Heart left ventricle (tissue), 16 donors: ENCODE data around the gene CYP2F1. TPM values are rescaled to one million over a fixed set of nuclear protein-coding genes. Genes with fewer than 3 reads are reported as not detected.

Experiments used
- ATAC-seq, 4 donors: fragments of 200-7000 bp; cut with Tn5 transposase; one replicate each; pipeline ENCODE4 v1.9.1; 2020 to 2022; ENCODE audit warnings: moderate library complexity in 4 of 4, mild to moderate bottlenecking in 3 of 4, moderate number of reproducible peaks in 1 of 4
- DNase-seq, 5 donors: peaks; one replicate each; pipeline ENCODE4 v3.0.0-alpha.2; 2020
- H3K27ac ChIP-seq, 12 donors: fragments of 200-600 bp; sonication (generic) in 4 of 12; one replicate each; pipeline versions ENCODE4 v1.5.0 to v1.8.0; 2016 to 2022; ENCODE audit warnings: mild to moderate bottlenecking in 2 of 12
- H3K27me3 ChIP-seq, 9 donors: fragments of 200-600 bp; sonication (generic) in 2 of 9; one replicate each; pipeline versions ENCODE4 v1.5.1 to v1.8.0; 2016 to 2022; ENCODE audit warnings: mild to moderate bottlenecking in 3 of 9
- H3K36me3 ChIP-seq, 9 donors: fragments of 200-600 bp; sonication (generic) in 2 of 9; one replicate each; pipeline versions ENCODE4 v1.5.0 to v1.8.0; 2018 to 2022; ENCODE audit warnings: mild to moderate bottlenecking in 2 of 9
- H3K4me1 ChIP-seq, 12 donors: fragments of 200-600 bp; sonication (generic) in 4 of 12; one replicate each; pipeline versions ENCODE4 v1.5.0 to v1.8.0; 2016 to 2022; ENCODE audit warnings: mild to moderate bottlenecking in 3 of 12
- H3K4me3 ChIP-seq, 12 donors: fragments of 200-600 bp; sonication (generic) in 4 of 12; one replicate each; pipeline versions ENCODE4 v1.5.0 to v1.8.0; 2017 to 2022; ENCODE audit warnings: mild to moderate bottlenecking in 9 of 12, moderate library complexity in 4 of 12
- H3K9me3 ChIP-seq, 12 donors: fragments of 200-600 bp; sonication (generic) in 4 of 12; one replicate each; pipeline versions ENCODE4 v1.5.0 to v1.8.0; 2016 to 2022; ENCODE audit warnings: mild to moderate bottlenecking in 1 of 12
- POLR2A ChIP-seq, 2 donors: fragments of 450-650 bp; IDR thresholded peaks; one replicate each; pipeline ENCODE4 v1.6.1; 2017; ENCODE audit warnings: antibody characterized with exemption in 2 of 2, mild to moderate bottlenecking in 2 of 2, moderate library complexity in 2 of 2
- WGBS, 4 donors: extraction: QIAGEN DNeasy Blood & Tissue Kit in 2 of 4; methylation state at CpG; one replicate each; pipeline versions ENCODE4 v1.1.5 to v1.1.7; 2013 to 2018; 5-methylcytosine and 5-hydroxymethylcytosine counted together
- intact Hi-C, 10 donors: fragments of 100-400 bp; cut with DNase I; formaldehyde crosslinking; loops; one replicate each; pipeline versions ENCODE4 v1.11.1 to v1.14.2; 2022
- long read RNA-seq, 3 donors: library from polyadenylated mRNA; unstranded; transcript quantifications; one replicate each; pipeline ENCODE4 v2.0.0, GENCODE V29; 2020 to 2021
- polyA plus RNA-seq, 2 donors: library from polyadenylated mRNA; stranded (reverse); fragments of 200-250 nt; gene quantifications; one replicate each; pipeline ENCODE4 v1.2.3, GENCODE V29; 2013
- total RNA-seq, 9 donors: library from RNA; depleted of rRNA in 2 of 9; stranded (reverse); fragments of >200 nt in 2 of 9; fragmentation: NEBNext Ultra II Directional in 3 of 9; extraction: Animal tissue kit (Norgen Biotek cat#: 25700) in 3 of 9; gene quantifications; one replicate each; pipeline versions ENCODE4 v1.1.0 to v1.2.4, GENCODE V29; 2016 to 2023
- TF ChIP-seq, protein P1 (sequence below), 12 donors: fragments of 200-600 bp; sonication (generic) in 4 of 12; IDR thresholded peaks; one replicate each; pipeline versions ENCODE4 v1.5.0 to v1.8.0; 2018 to 2022; ENCODE audit warnings: antibody characterized with exemption in 12 of 12, mild to moderate bottlenecking in 5 of 12
- donor health status: ischemic (EF 13 %, LVEDD 7.1; RV severe dilation, severe dysfunction).
- donor health status: healthy with polysubstance abuse.
- donor health status: DM: no; HTN: yes; CAD: no.
- donor health status: DM: no; HTN: no; CAD: no.
- donor health status: ischemic (EF 25% LVEDD 6.9; RV normal size, moderate dysfunction).
- donor health status: ischemic (EF 25% LVEDD 5.7; RV mildly dilated, moderate dysfunction).
- donor health status: healthy.
- donor health status: DM: yes; HTN: yes; CAD: no.
- donor health status: ischemic (EF 35%, LVEDD 5.7; RV mildly dilated, moderate dysfunction).
- donor health status: nonischemic (EF 11% LVEDD 7.7; RV severe dilation, severe dysfunction).
- donor health status: DM: yes; HTN: yes; CAD: no.
- donor health status: PGD.
- donor health status: ischemic (EF 29% LVEDD 5.4; RV normal size, mild dysfunction).
- donor health status: nonischemic (EF 23%, LVEDD 6.1; RV moderate dilation, normal function).

The CYP2F1 gene
- total RNA-seq = not detected
- not detected for polyA plus RNA-seq
- long read RNA-seq, donor 1 = 0 reads
- long read RNA-seq, donor 2 = 0 reads
- long read RNA-seq, donor 3 = 0 reads

GRCh38 chr19:41114132-41114531 lies at the start of gene CYP2F1:
CYP2F1 (plus strand) TSS chr19:41114432; CDS start chr19:41116189, 1,757 bp downstream.
- peaks cover 0 to 25% (median 0%) of the 10 kb centered on the region in 9 donors for H3K27me3 ChIP-seq
- H3K36me3 ChIP-seq = no peaks in the 10 kb centered on the region
- DNase-seq (no peak), ATAC-seq (no peak)
- no peak for TF ChIP-seq POLR2A (IDR thresholded peaks at IDR 0.05)
- TF ChIP-seq, protein P1, sequence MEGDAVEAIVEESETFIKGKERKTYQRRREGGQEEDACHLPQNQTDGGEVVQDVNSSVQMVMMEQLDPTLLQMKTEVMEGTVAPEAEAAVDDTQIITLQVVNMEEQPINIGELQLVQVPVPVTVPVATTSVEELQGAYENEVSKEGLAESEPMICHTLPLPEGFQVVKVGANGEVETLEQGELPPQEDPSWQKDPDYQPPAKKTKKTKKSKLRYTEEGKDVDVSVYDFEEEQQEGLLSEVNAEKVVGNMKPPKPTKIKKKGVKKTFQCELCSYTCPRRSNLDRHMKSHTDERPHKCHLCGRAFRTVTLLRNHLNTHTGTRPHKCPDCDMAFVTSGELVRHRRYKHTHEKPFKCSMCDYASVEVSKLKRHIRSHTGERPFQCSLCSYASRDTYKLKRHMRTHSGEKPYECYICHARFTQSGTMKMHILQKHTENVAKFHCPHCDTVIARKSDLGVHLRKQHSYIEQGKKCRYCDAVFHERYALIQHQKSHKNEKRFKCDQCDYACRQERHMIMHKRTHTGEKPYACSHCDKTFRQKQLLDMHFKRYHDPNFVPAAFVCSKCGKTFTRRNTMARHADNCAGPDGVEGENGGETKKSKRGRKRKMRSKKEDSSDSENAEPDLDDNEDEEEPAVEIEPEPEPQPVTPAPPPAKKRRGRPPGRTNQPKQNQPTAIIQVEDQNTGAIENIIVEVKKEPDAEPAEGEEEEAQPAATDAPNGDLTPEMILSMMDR (IDR thresholded peaks at IDR 0.05) = no peak
- intact Hi-C loops = no loop called here
- no peaks in the 10 kb centered on the region for H3K9me3 ChIP-seq
- no peak within 1 kb of the TSS for H3K4me3 ChIP-seq
- WGBS, 4 donors = 67 to 76% (median 72%) methylated on average over 7 of the region's 7 CpGs
- H3K4me1 ChIP-seq = no peaks in the 10 kb centered on the region
- no peak within 1 kb of the TSS for H3K27ac ChIP-seq

- no peak for ATAC-seq
- WGBS, 4 donors = 59 to 63% (median 61%) methylated on average over 7 of the region's 7 CpGs
- H3K27me3 ChIP-seq = peaks cover 0 to 21% (median 3%) of the 10 kb centered on the region in 9 donors
Observed at GRCh38 chr19:41064974-41065569, 49.2 kb upstream of the CYP2F1 start.

DNA sequence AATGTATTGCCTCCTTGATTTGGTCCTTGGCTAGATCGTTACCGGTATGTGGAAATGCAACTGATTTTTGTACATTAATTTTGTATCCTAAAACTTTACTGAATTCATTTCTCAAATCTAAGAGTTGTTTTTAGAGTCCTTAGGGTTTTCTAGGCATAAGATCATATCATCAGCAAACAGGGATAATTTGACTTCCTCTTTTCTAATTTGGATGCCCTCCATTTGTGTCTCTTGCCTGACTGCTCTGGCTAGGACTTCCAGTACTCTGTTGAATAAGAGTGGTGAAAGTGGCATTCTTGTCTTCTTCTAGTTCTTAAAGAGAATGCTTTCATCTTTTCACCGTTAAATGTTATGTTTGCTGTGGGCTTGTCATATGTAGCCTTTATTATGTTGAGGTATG lies 37.9 kb upstream of the CYP2F1 start:
- Histone ChIP-seq H3K27me3 (peaks cover 0 to 12% (median 0%) of the 10 kb centered on the region in 9 donors), H3K27ac (no peak overlapping the region), H3K36me3 (no peaks in the 10 kb centered on the region), H3K9me3 (peaks cover 0 to 19% (median 5%) of the 10 kb centered on the region in 12 donors), H3K4me3 (no peak overlapping the region), H3K4me1 (no peaks in the 10 kb centered on the region)
- no peak for ATAC-seq
- TF ChIP-seq, protein P1 (IDR thresholded peaks at IDR 0.05) = no peak
- no peak for TF ChIP-seq POLR2A (IDR thresholded peaks at IDR 0.05)
- 89 to 91% (median 91%) methylated on average over 3 of the region's 3 CpGs for WGBS, 4 donors
- intact Hi-C loops = no loop called here
- DNase-seq = no peak

More at GRCh38 chr19:41064974-41065569, 49.2 kb upstream of the CYP2F1 start:
- TF ChIP-seq POLR2A (IDR thresholded peaks at IDR 0.05) = no peak
- TF ChIP-seq, protein P1 (IDR thresholded peaks at IDR 0.05) = no peak
- Histone ChIP-seq H3K4me3 (no peak overlapping the region), H3K9me3 (no peaks in the 10 kb centered on the region), H3K4me1 (no peaks in the 10 kb centered on the region), H3K27ac (no peak overlapping the region), H3K36me3 (no peaks in the 10 kb centered on the region)
- intact Hi-C loops = no loop called here
- DNase-seq = no peak

DNA sequence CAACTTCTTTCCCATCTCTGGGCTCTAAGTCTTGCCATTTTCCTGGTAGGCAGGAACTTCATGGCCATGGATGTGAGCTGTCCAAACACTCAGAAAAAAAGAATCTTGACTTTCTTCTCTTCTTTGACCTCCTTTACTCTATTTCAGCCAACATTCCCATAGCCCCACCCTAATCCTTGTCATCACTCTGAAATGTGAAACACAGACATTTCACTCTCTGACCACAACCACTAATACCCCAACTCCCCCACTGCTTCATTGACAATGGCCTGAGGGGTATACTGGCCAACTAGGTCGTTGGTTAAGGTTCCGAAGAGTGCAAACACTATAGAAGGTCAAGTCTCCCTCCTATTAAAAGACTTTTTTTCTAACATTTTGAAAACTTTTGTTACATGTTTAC lies 30.7 kb upstream of the CYP2F1 start:
- H3K36me3 ChIP-seq = no peaks in the 10 kb centered on the region
- DNase-seq (no peak), ATAC-seq (no peak)
- H3K27ac ChIP-seq = no peak overlapping the region
- intact Hi-C loops = no loop called here
- H3K27me3 ChIP-seq = peaks cover 0 to 31% (median 2%) of the 10 kb centered on the region in 9 donors
- 60 to 68% (median 65%) methylated on average over 2 of the region's 2 CpGs for WGBS, 4 donors
- TF ChIP-seq, protein P1 (IDR thresholded peaks at IDR 0.05) = no peak
- H3K4me1 ChIP-seq = no peaks in the 10 kb centered on the region
- H3K9me3 ChIP-seq = peaks cover 0 to 19% (median 5%) of the 10 kb centered on the region in 12 donors
- no peak overlapping the region for H3K4me3 ChIP-seq
